H1 (cell line): ENCODE measurements around the gene AMPD1. TPM values are rescaled to one million over a fixed set of nuclear protein-coding genes. Genes with fewer than 3 reads are reported as not detected.

ENCODE experiments used
- CTCF ChIA-PET: fragments of 300-600 bp; sonication (Branson Sonifier 250); formaldehyde crosslinking; loops from one replicate; lab custom pipeline; 2021; ENCODE audit not compliant: partially characterized antibody; lab: Charles Lee
- POLR2A ChIA-PET: fragments of 300-600 bp; sonication (Branson Sonifier 250); formaldehyde crosslinking; loops from one replicate; lab custom pipeline; 2021; ENCODE audit warnings: inconsistent platforms; ENCODE audit not compliant: partially characterized antibody; lab: Charles Lee
- DNase-seq, 2 experiments: peaks; one replicate each; pipeline versions ENCODE4 v3.0.0 to v3.0.0-alpha.2; 2010 to 2022; ENCODE audit warnings: low spot score in 2 of 2, low read depth in 1 of 2, mixed read lengths in 1 of 2
- FAIRE-seq: peaks from 2 replicates; lab custom pipeline; 2011; peaks lifted over from hg19 to GRCh38; lab: Jason Lieb, UNC
- H2AFZ ChIP-seq: 2 replicates; pipeline ENCODE4 v1.8.1; 2012; ENCODE audit warnings: low read length, inconsistent platforms
- H2AK5ac ChIP-seq: 2 replicates; pipeline ENCODE4 v1.6.1; 2013; ENCODE audit warnings: low read depth, low read length
- H2BK120ac ChIP-seq: replicated peaks from 2 replicates; pipeline ENCODE3; 2013; ENCODE audit warnings: low read depth, low read length, inconsistent platforms
- H2BK12ac ChIP-seq: 2 replicates; pipeline ENCODE4 v1.6.1; 2013; ENCODE audit warnings: low read depth, low read length
- H2BK15ac ChIP-seq: 2 replicates; pipeline ENCODE4 v1.6.1; 2013; ENCODE audit warnings: low read length
- H2BK20ac ChIP-seq: 2 replicates; pipeline ENCODE4 v1.6.1; 2013; ENCODE audit warnings: low read length
- H2BK5ac ChIP-seq: 2 replicates; pipeline ENCODE4 v1.6.1; 2013; ENCODE audit warnings: low read depth, low read length
- H3K14ac ChIP-seq: 2 replicates; pipeline ENCODE4 v1.6.1; 2013; ENCODE audit warnings: inconsistent platforms; ENCODE audit not compliant: insufficient read length
- H3K18ac ChIP-seq: 2 replicates; pipeline ENCODE4 v1.6.1; 2013; ENCODE audit warnings: low read length; ENCODE audit errors: extremely low read depth
- H3K23ac ChIP-seq: 2 replicates; pipeline ENCODE4 v1.6.1; 2013; ENCODE audit warnings: inconsistent platforms; ENCODE audit not compliant: insufficient read length
- H3K23me2 ChIP-seq: 2 replicates; pipeline ENCODE4 v1.6.1; 2013; ENCODE audit warnings: low read depth, low read length
- H3K27ac ChIP-seq: 2 replicates; pipeline ENCODE4 v1.6.1; 2011; ENCODE audit warnings: low read depth, low read length, inconsistent platforms
- H3K27me3 ChIP-seq, 4 experiments: replicated peaks in 1 of 4; 1 replicate in 1 of 4; 2 replicates in 3 of 4; pipeline versions ENCODE4 v1.6.1 to v1.8.1; 2011 to 2013; ENCODE audit warnings: low read length in 3 of 4, mild to moderate bottlenecking in 3 of 4, inconsistent platforms in 2 of 4, mixed read lengths in 2 of 4, moderate library complexity in 1 of 4; ENCODE audit not compliant: control insufficient read depth in 3 of 4, insufficient read depth in 3 of 4; ENCODE audit errors: extremely low read depth in 1 of 4
- H3K36me3 ChIP-seq, 4 experiments: 2 replicates each; pipeline versions ENCODE4 v1.6.1 to v1.8.1; 2011 to 2013; ENCODE audit warnings: mild to moderate bottlenecking in 4 of 4, low read length in 3 of 4, moderate library complexity in 2 of 4, control low read depth in 1 of 4, inconsistent platforms in 1 of 4; ENCODE audit not compliant: insufficient read depth in 4 of 4, control insufficient read depth in 2 of 4
- H3K4ac ChIP-seq: replicated peaks from 2 replicates; pipeline ENCODE3; 2013; ENCODE audit warnings: low read length, low read depth, mixed read lengths, inconsistent platforms; ENCODE audit not compliant: insufficient read length
- H3K4me1 ChIP-seq, 4 experiments: replicated peaks in 1 of 4; 1 replicate in 1 of 4; 2 replicates in 3 of 4; pipeline versions ENCODE4 v1.6.1 to v1.8.1; 2011 to 2013; ENCODE audit warnings: low read length in 3 of 4, inconsistent platforms in 2 of 4, mixed read lengths in 1 of 4; ENCODE audit not compliant: insufficient read depth in 4 of 4, control insufficient read depth in 3 of 4
- H3K4me2 ChIP-seq, 2 experiments: 2 replicates each; pipeline versions ENCODE4 v1.6.1 to v1.8.1; 2011 to 2013; ENCODE audit warnings: low read depth in 2 of 2, low read length in 2 of 2, control low read depth in 1 of 2, inconsistent platforms in 1 of 2, mild to moderate bottlenecking in 1 of 2; ENCODE audit not compliant: insufficient read depth in 1 of 2
- H3K4me3 ChIP-seq, 4 experiments: fragments of 200-600, 300-600 bp in 1 of 4; sonication (generic), shearing (Covaris generic), sonication (Bioruptor Twin) in 1 of 4; 2 replicates each; pipeline versions ENCODE4 v1.5.1 to v1.8.1; 2011 to 2016; ENCODE audit warnings: low read length in 4 of 4, low read depth in 3 of 4, control low read depth in 2 of 4, inconsistent platforms in 2 of 4, mild to moderate bottlenecking in 2 of 4, mixed read lengths in 1 of 4, moderate library complexity in 1 of 4; ENCODE audit not compliant: insufficient read depth in 2 of 4; ENCODE audit errors: extremely low read depth in 1 of 4
- H3K56ac ChIP-seq: replicated peaks from 2 replicates; pipeline ENCODE3; 2013; ENCODE audit warnings: low read depth, mild to moderate bottlenecking, mixed read lengths, low read length, inconsistent platforms; ENCODE audit not compliant: insufficient read length
- H3K79me1 ChIP-seq: 2 replicates; pipeline ENCODE4 v1.6.1; 2013; ENCODE audit warnings: low read depth, low read length, control low read depth
- H3K79me2 ChIP-seq, 2 experiments: 2 replicates each; pipeline versions ENCODE4 v1.6.1 to v1.8.1; 2012 to 2013; ENCODE audit warnings: low read length in 2 of 2, mild to moderate bottlenecking in 2 of 2, inconsistent platforms in 1 of 2; ENCODE audit not compliant: insufficient read depth in 2 of 2, control insufficient read depth in 1 of 2
- H3K9ac ChIP-seq, 4 experiments: replicated peaks in 1 of 4; 1 replicate in 1 of 4; 2 replicates in 3 of 4; pipeline versions ENCODE4 v1.6.1 to v1.8.1; 2011 to 2013; ENCODE audit warnings: low read depth in 3 of 4, low read length in 3 of 4, control low read depth in 2 of 4, mild to moderate bottlenecking in 2 of 4, moderate library complexity in 2 of 4, inconsistent platforms in 1 of 4; ENCODE audit errors: extremely low read depth in 1 of 4
- H3K9me3 ChIP-seq, 2 experiments: 2 replicates each; pipeline versions ENCODE4 v1.6.1 to v1.8.1; 2012 to 2013; ENCODE audit warnings: mild to moderate bottlenecking in 2 of 2, moderate library complexity in 2 of 2, control low read depth in 1 of 2, inconsistent platforms in 1 of 2, low read depth in 1 of 2, low read length in 1 of 2, mixed read lengths in 1 of 2; ENCODE audit not compliant: insufficient read depth in 2 of 2
- H4K20me1 ChIP-seq, 2 experiments: replicated peaks in 1 of 2; 2 replicates each; pipeline versions ENCODE3 to v1.8.1; 2011 to 2013; ENCODE audit warnings: inconsistent platforms in 2 of 2, low read length in 2 of 2, mild to moderate bottlenecking in 1 of 2; ENCODE audit not compliant: insufficient read depth in 2 of 2, control insufficient read depth in 1 of 2
- H4K5ac ChIP-seq: 2 replicates; pipeline ENCODE4 v1.6.1; 2013; ENCODE audit warnings: low read length, low read depth, mixed read lengths, inconsistent platforms; ENCODE audit not compliant: insufficient read length
- H4K8ac ChIP-seq: 2 replicates; pipeline ENCODE4 v1.8.0; 2013; ENCODE audit warnings: mild to moderate bottlenecking, moderate library complexity, low read length, inconsistent platforms; ENCODE audit not compliant: insufficient read depth; ENCODE audit errors: extremely low read depth
- H4K91ac ChIP-seq: replicated peaks from 2 replicates; pipeline ENCODE3; 2013; ENCODE audit warnings: low read length, mixed read lengths, inconsistent platforms; ENCODE audit not compliant: insufficient read length
- CTCF ChIP-seq, 3 experiments: IDR thresholded peaks; 1 replicate in 2 of 3; 2 replicates in 1 of 3; pipeline versions ENCODE4 v1.5.1 to v1.6.1; 2011; ENCODE audit warnings: low read length in 3 of 3, mild to moderate bottlenecking in 3 of 3, inconsistent platforms in 2 of 3, low read depth in 1 of 3, moderate library complexity in 1 of 3; ENCODE audit not compliant: insufficient read depth in 1 of 3; ENCODE audit errors: control extremely low read depth in 1 of 3
- MAX ChIP-seq: IDR thresholded peaks from 2 replicates; pipeline ENCODE4 v1.6.1; 2012; ENCODE audit warnings: inconsistent platforms
- RBBP5 ChIP-seq: IDR thresholded peaks from 2 replicates; pipeline ENCODE4 v1.7.1; 2012; ENCODE audit warnings: low read depth, mild to moderate bottlenecking, inconsistent platforms, low read length, moderate library complexity, borderline replicate concordance
- RXRA ChIP-seq: IDR thresholded peaks from 2 replicates; pipeline ENCODE4 v1.6.1; 2011; ENCODE audit warnings: low read depth, mild to moderate bottlenecking, low read length, moderate library complexity; ENCODE audit not compliant: insufficient read depth
- SIN3A ChIP-seq, 2 experiments: IDR thresholded peaks in 1 of 2; conservative IDR thresholded peaks in 1 of 2; 2 replicates each; pipeline ENCODE4 v1.6.1; 2011 to 2012; ENCODE audit warnings: low read length in 2 of 2, improper control_type of control experiment in 1 of 2, low read depth in 1 of 2, mild to moderate bottlenecking in 1 of 2
- WGBS, 2 experiments: shearing (Covaris generic) in 1 of 2; methylation state at CpG; one replicate each; pipeline versions ENCODE4 v1.1.6 to v1.1.7; 2013 to 2015; ENCODE audit warnings: low lambda C conversion rate in 2 of 2, mixed read lengths in 2 of 2, inconsistent platforms in 1 of 2, low coverage in 1 of 2, missing lambda C conversion rate in 1 of 2; ENCODE audit not compliant: insufficient replicate concordance in 2 of 2, insufficient coverage in 1 of 2, insufficient read length in 1 of 2; ENCODE audit errors: extremely low coverage in 1 of 2, missing lambda C conversion rate in 1 of 2; 5-methylcytosine and 5-hydroxymethylcytosine counted together
- polyA plus RNA-seq, 7 experiments: library from polyadenylated mRNA; depleted of rRNA in 3 of 7; stranded (reverse) in 5 of 7; unstranded in 2 of 7; fragments of >200 nt in 5 of 7; fragments of 200-250 nt in 2 of 7; gene quantifications; 1 replicate in 5 of 7; 2 replicates in 1 of 7; 4 replicates in 1 of 7; pipeline versions ENCODE4 v1.2.1 to v1.2.3, GENCODE V29; 2011 to 2013; ENCODE audit warnings: missing spikeins in 2 of 7, mixed read lengths in 2 of 7
- total RNA-seq: library from RNA; stranded (reverse); fragmentation: NEBNext Ultra II Directional; extraction: Animal tissue kit (Norgen Biotek cat#: 25700); gene quantifications from 2 replicates; pipeline ENCODE4 v1.2.1, GENCODE V29; 2021

The AMPD1 gene
- total and polyA plus RNA-seq, 2 of the 8 experiments (the other 6 are each of a cell fraction or from before 2014, with no cell fraction given), result not detected

GRCh38 chr1:114707604-114708003, 12.3 kb upstream of the AMPD1 start:
- Histone ChIP-seq H3K23me2 (no peaks in the 10 kb centered on the region), H4K20me1 (no peaks in the 10 kb centered on the region), H4K8ac (no peak overlapping the region), H4K5ac (no peak overlapping the region), H2BK5ac (no peak overlapping the region), H2BK120ac (no peak overlapping the region), H3K4me1 (no peaks in the 10 kb centered on the region), H4K91ac (no peak overlapping the region), H3K79me2 (0 out of 4 replicates have a peak, but pooled peaks cover 0 to 2% of the 10 kb centered on the region in 2 experiments), H3K9me3 (no peaks in the 10 kb centered on the region), H2BK20ac (no peak overlapping the region), H3K27ac (no peak overlapping the region), H3K14ac (no peak overlapping the region), H2AK5ac (no peak overlapping the region), H3K56ac (no peak overlapping the region), H3K4me3 (no peak overlapping the region), H3K36me3 (peaks cover 6 to 62% (median 31%) of the 10 kb centered on the region in 4 experiments; a peak in 7 of 8 replicates), H3K4ac (no peak overlapping the region), H2BK12ac (no peak overlapping the region), H3K23ac (no peak overlapping the region), H3K9ac (no peak overlapping the region), H2AFZ (no peak overlapping the region), H3K4me2 (no peak overlapping the region), H3K79me1 (no peaks in the 10 kb centered on the region), H3K18ac (no peak overlapping the region), H3K27me3 (no peaks in the 10 kb centered on the region), H2BK15ac (no peak overlapping the region)
- FAIRE-seq (no peak), DNase-seq (no peak)
- CTCF ChIA-PET, result no interaction called here
- POLR2A ChIA-PET, result interaction anchor here (1.8 to 7.6 kb wide), 2 partner anchors 9 to 24 kb away, joined by 3 to 54 read pairs; partner anchors contain the start of gene NRAS
- 94% methylated on average over 2 of the region's 2 CpGs; no CpG with 5 or more reads in 1 of the 2 experiments for WGBS, 2 experiments
- TF ChIP-seq SIN3A (conservative IDR thresholded peaks at IDR 0.05 in 1 of 2, IDR thresholded peaks at IDR 0.05 in 1 of 2; ENCODE audit: low read depth in 1 of 2, low read length in 2 of 2) (no peak), CTCF (IDR thresholded peaks at IDR 0.05; ENCODE audit: control extremely low read depth in 1 of 3, insufficient read depth in 1 of 3, low read depth in 1 of 3, low read length in 3 of 3) (no peak), RXRA (no peak), MAX (no peak), RBBP5 (no peak)
